Esophagus squamous epithelium (tissue), 4 donors: ENCODE data around the gene CYB5A.

Experiments
- CTCF ChIP-seq, 6 experiments: fragments of 450-650 bp in 4 of 6; fragments of 200-600 bp in 2 of 6; sonication (generic) in 2 of 6; IDR thresholded peaks; one replicate each; pipeline ENCODE4 v1.5.1; 2016 to 2019; ENCODE audit warnings: antibody characterized with exemption in 6 of 6, mild to moderate bottlenecking in 4 of 6, moderate library complexity in 4 of 6
- POLR2A ChIP-seq, 4 donors: fragments of 450-650 bp; IDR thresholded peaks; one replicate each; pipeline ENCODE4 v1.6.1; 2017; ENCODE audit warnings: antibody characterized with exemption in 4 of 4, mild to moderate bottlenecking in 4 of 4, moderate library complexity in 3 of 4

GRCh38 chr18:74303306-74303705 is 11.5 kb upstream of the CYB5A start:
- TF ChIP-seq POLR2A (IDR thresholded peaks at IDR 0.05), result no peak
- TF ChIP-seq CTCF (IDR thresholded peaks at IDR 0.05), result no peak
